HG03520 (cell line): ENCODE measurements around the gene VCX.
"Not testable (repeated sequence)": the region's sequence is repeated elsewhere in the genome, so short reads cannot be mapped to it uniquely, and the experiment has no call there.

ENCODE experiments used
- ATAC-seq: cut with Tn5 transposase; IDR thresholded peaks from one replicate; pipeline ENCODE4 v1.9.1; 2021; ENCODE audit warnings: mild to moderate bottlenecking, moderate library complexity; ENCODE audit not compliant: unreplicated experiment

The VCX gene

GRCh38 chrX:7842871-7843270 is at the start of gene VCX:
VCX (plus strand) TSS chrX:7843171; CDS start chrX:7843204, 33 bp downstream.
- not testable (repeated sequence) for ATAC-seq

- no peak for ATAC-seq
Observed at GRCh38 chrX:7798327-7798726, 44.6 kb upstream of the VCX start.

- ATAC-seq: no peak
Observed at GRCh38 chrX:7801711-7802110, 41.3 kb upstream of the VCX start.

GRCh38 chrX:7815166-7815805 is 27.7 kb upstream of the VCX start:
- ATAC-seq: no peak

- ATAC-seq: no peak
Observed at GRCh38 chrX:7828594-7828993, 14.4 kb upstream of the VCX start.

GRCh38 chrX:7841084-7841805 is 1.7 kb upstream of the VCX start:
- ATAC-seq: no peak

GRCh38 chrX:7852166-7852565 is 9.2 kb downstream of the VCX start:
- ATAC-seq: no peak

GRCh38 chrX:7872042-7872441 is 29.1 kb downstream of the VCX start:
- no peak for ATAC-seq

GRCh38 chrX:7876957-7877356 is 34.0 kb downstream of the VCX start:
- no peak for ATAC-seq

GRCh38 chrX:7889135-7889534 is 46.2 kb downstream of the VCX start:
- no peak for ATAC-seq

- ATAC-seq: no peak
Observed at GRCh38 chrX:7889680-7890079, 46.7 kb downstream of the VCX start.

- ATAC-seq: no peak
Observed at GRCh38 chrX:7891928-7892327, 49.0 kb downstream of the VCX start.
